Endodermal cell (in vitro differentiated cells): ENCODE results near the gene COLEC12. TPM values are rescaled to one million over a fixed set of nuclear protein-coding genes. Genes with fewer than 3 reads are reported as not detected.

Experiments used
- DNase-seq: peaks from one replicate; pipeline ENCODE4 v3.0.0-alpha.2; 2017
- H3K27ac ChIP-seq: 2 replicates; pipeline ENCODE4 v1.5.1; 2013; ENCODE audit warnings: mild to moderate bottlenecking, low read depth, low read length, moderate library complexity
- H3K27me3 ChIP-seq: 2 replicates; pipeline ENCODE4 v1.6.1; 2013; ENCODE audit warnings: mild to moderate bottlenecking, low read length, moderate library complexity; ENCODE audit not compliant: insufficient read depth, control insufficient read depth, poor library complexity, severe bottlenecking
- H3K36me3 ChIP-seq: 2 replicates; pipeline ENCODE4 v1.7.0; 2013; ENCODE audit warnings: mild to moderate bottlenecking, low read length, moderate library complexity; ENCODE audit not compliant: control insufficient read depth, insufficient read depth
- H3K4me1 ChIP-seq: one replicate; pipeline ENCODE4 v1.7.0; 2013; ENCODE audit warnings: low read length; ENCODE audit not compliant: control insufficient read depth, insufficient read depth
- H3K4me3 ChIP-seq: 2 replicates; pipeline ENCODE4 v1.5.1; 2013; ENCODE audit warnings: mild to moderate bottlenecking, low read length, moderate library complexity
- H3K9ac ChIP-seq: 2 replicates; pipeline ENCODE4 v1.6.1; 2013; ENCODE audit warnings: mild to moderate bottlenecking, low read length, moderate library complexity; ENCODE audit not compliant: poor library complexity, severe bottlenecking; ENCODE audit errors: extremely low read depth
- H3K9me3 ChIP-seq: 2 replicates; pipeline ENCODE4 v1.6.1; 2013; ENCODE audit warnings: mild to moderate bottlenecking, low read length, moderate library complexity; ENCODE audit not compliant: control insufficient read depth
- H3K27ac Mint-ChIP-seq: 2 replicates; pipeline ENCODE4 v1.8.0; 2020; ENCODE audit warnings: mixed read lengths
- H3K27me3 Mint-ChIP-seq: 2 replicates; pipeline ENCODE4 v1.8.0; 2021; ENCODE audit warnings: mild to moderate bottlenecking, mixed read lengths; ENCODE audit not compliant: insufficient read depth
- H3K36me3 Mint-ChIP-seq: 2 replicates; pipeline ENCODE4 v1.8.0; 2020; ENCODE audit warnings: low read depth, mixed read lengths
- H3K4me1 Mint-ChIP-seq: 2 replicates; pipeline ENCODE4 v1.8.0; 2020; ENCODE audit warnings: mixed read lengths
- H3K4me3 Mint-ChIP-seq: 2 replicates; pipeline ENCODE4 v1.8.0; 2020; ENCODE audit warnings: mild to moderate bottlenecking, moderate library complexity, mixed read lengths
- H3K9me3 Mint-ChIP-seq: 2 replicates; pipeline ENCODE4 v1.8.0; 2020; ENCODE audit warnings: mild to moderate bottlenecking, mixed read lengths
- WGBS, 2 experiments: methylation state at CpG; one replicate each; pipeline versions ENCODE4 v1.1.5 to v1.1.7; 2013; ENCODE audit warnings: missing lambda C conversion rate in 2 of 2, mixed read lengths in 1 of 2; ENCODE audit not compliant: insufficient coverage in 1 of 2, insufficient read length in 1 of 2; 5-methylcytosine and 5-hydroxymethylcytosine counted together
- total RNA-seq, 2 donors: library from RNA; stranded (reverse); fragmentation: NEBNext Ultra II Directional in 1 of 2; extraction: Animal tissue kit (Norgen Biotek cat#: 25700) in 1 of 2; gene quantifications; 2 replicates in 1 of 2; 3 replicates in 1 of 2; pipeline ENCODE4 v1.2.1, GENCODE V29; 2021
- TF ChIP-seq, protein P1 (sequence below): fragments of 200-600 bp; sonication (generic); conservative IDR thresholded peaks from 2 replicates; pipeline ENCODE4 v1.5.0; 2021; ENCODE audit warnings: antibody characterized with exemption, mild to moderate bottlenecking

The COLEC12 gene
- total RNA-seq, 2 donors from 2014 or later = 123 TPM

DNA sequence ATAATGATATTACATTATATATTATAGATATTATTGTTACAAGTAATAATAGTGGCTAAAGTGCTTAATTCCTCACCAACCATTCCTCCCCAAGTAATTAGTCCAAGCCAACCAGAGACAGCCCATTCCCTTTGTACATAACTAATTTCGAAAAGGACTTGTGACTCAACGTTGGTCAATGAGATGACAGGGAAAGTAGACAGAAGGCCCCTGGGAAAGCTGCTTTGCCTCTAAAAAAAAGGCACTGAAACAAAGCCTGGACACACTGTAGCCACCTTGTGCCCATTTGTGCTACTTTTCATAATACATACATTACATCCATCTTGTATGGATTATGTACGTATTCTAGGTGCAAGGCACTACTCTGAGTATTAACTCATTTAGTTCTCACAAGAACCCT is 28.8 kb downstream of the COLEC12 start:
- H3K27me3 Mint-ChIP-seq = no peaks in the 10 kb centered on the region
- Histone ChIP-seq H3K4me3 (no peak overlapping the region), H3K9me3 (no peaks in the 10 kb centered on the region), H3K9ac (no peak overlapping the region), H3K27ac (no peak overlapping the region), H3K36me3 (peaks cover 78% of the 10 kb centered on the region), H3K4me1 (peaks cover 9% of the 10 kb centered on the region), H3K27me3 (no peaks in the 10 kb centered on the region)
- no peak for DNase-seq
- peaks cover 19% of the 10 kb centered on the region for H3K4me1 Mint-ChIP-seq
- H3K9me3 Mint-ChIP-seq = no peaks in the 10 kb centered on the region
- H3K4me3 Mint-ChIP-seq = no peak overlapping the region
- peaks cover 29% of the 10 kb centered on the region for H3K36me3 Mint-ChIP-seq
- H3K27ac Mint-ChIP-seq = no peak overlapping the region
- 100% methylated on average over 1 to 3 of the region's 3 CpGs for WGBS, 2 experiments
- TF ChIP-seq, protein P1, sequence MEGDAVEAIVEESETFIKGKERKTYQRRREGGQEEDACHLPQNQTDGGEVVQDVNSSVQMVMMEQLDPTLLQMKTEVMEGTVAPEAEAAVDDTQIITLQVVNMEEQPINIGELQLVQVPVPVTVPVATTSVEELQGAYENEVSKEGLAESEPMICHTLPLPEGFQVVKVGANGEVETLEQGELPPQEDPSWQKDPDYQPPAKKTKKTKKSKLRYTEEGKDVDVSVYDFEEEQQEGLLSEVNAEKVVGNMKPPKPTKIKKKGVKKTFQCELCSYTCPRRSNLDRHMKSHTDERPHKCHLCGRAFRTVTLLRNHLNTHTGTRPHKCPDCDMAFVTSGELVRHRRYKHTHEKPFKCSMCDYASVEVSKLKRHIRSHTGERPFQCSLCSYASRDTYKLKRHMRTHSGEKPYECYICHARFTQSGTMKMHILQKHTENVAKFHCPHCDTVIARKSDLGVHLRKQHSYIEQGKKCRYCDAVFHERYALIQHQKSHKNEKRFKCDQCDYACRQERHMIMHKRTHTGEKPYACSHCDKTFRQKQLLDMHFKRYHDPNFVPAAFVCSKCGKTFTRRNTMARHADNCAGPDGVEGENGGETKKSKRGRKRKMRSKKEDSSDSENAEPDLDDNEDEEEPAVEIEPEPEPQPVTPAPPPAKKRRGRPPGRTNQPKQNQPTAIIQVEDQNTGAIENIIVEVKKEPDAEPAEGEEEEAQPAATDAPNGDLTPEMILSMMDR = no peak

DNA sequence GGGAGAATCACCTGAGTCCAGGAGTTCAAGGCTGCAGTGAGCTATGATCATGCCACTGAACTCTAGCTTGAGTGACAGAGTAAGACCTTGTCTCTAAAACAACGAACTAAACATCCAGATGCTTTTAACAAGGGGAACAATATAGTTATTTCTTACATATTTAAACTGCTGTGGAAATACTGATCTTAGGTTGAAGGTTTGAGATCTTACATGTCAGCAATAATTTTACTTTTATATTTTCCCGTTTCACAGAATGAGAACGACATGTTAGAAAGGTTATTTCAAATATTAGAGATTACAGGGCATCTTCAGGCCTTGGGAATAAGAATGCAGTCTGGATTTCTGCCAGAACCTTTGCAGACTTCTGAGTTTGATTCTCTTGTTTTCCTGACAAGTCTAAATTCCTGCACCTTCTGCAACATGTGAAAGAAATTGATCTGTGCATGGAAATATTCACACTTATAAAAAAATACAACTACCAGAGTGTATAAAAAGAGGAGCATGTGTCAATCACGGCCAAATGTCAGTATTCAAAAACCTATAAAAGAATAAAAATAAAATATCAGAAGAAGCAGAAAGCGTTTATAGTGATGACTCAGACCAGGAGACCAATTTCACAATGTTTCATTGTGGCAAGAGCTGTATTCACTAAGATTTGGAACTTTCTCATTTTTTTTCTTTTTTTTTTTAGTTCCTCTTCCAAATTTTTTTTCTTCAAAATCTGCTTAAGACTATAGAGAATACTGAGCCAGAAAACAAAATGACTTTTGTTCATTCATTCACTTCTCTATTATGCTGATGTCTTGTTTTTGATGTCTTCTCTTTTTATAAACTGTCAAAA is 29.6 kb downstream of the COLEC12 start:
- Mint-ChIP-seq H3K4me1 (peaks cover 11% of the 10 kb centered on the region), H3K27me3 (no peaks in the 10 kb centered on the region), H3K4me3 (no peak overlapping the region), H3K27ac (no peak overlapping the region), H3K36me3 (peaks cover 30% of the 10 kb centered on the region), H3K9me3 (no peaks in the 10 kb centered on the region)
- DNase-seq = no peak
- 95% methylated on average over 3 to 5 of the region's 5 CpGs for WGBS, 2 experiments
- no peak overlapping the region for H3K4me3 ChIP-seq
- H3K9me3 ChIP-seq = no peaks in the 10 kb centered on the region
- peaks cover 72% of the 10 kb centered on the region for H3K36me3 ChIP-seq
- TF ChIP-seq, protein P1 = no peak
- H3K27me3 ChIP-seq = no peaks in the 10 kb centered on the region
- no peak overlapping the region for H3K27ac ChIP-seq
- peaks cover 6% of the 10 kb centered on the region for H3K4me1 ChIP-seq
- no peak overlapping the region for H3K9ac ChIP-seq

DNA sequence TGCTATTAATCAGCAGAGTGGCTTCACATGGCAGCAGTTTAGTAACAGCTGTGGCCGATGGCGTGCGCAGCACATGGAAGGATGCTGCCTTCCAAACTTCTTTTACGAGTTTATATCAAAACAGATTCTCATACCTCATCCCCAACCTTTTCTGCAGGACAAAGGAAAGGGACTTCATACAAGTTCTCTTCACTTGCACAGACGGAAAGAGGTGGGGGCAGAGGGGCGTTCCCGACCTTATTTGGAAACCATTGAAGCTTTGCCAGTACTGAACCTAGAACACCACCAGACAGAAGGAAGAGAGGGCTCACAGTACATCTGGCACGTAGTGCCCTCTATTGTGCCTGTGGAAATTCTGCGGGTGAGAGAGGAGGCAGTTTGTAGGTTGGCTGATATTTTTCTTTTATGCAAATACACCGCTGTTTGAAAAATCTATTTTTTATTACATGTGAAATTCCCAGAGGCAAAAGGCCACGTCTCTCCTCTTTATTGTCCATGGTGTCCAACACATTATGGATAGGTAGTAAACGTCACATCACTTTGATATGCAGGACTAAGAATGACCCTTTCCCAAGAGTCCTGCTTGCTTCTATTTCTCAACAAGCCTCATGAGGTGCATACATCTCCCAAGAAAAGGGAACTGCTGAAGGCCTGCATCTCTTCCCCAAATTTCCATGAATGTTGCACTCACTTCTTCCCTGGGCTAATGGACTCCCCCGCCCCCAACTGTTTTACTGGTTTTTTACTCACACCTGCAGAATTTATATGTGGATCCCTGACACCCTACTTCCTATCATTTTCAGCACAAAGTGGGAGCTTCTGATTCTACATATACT is 31.3 kb downstream of the COLEC12 start:
- no peak overlapping the region for H3K4me3 Mint-ChIP-seq
- no peak overlapping the region for H3K27ac Mint-ChIP-seq
- Histone ChIP-seq H3K9ac (no peak overlapping the region), H3K4me1 (peaks cover 4% of the 10 kb centered on the region), H3K27ac (no peak overlapping the region), H3K4me3 (no peak overlapping the region), H3K36me3 (peaks cover 68% of the 10 kb centered on the region), H3K9me3 (no peaks in the 10 kb centered on the region), H3K27me3 (no peaks in the 10 kb centered on the region)
- no peaks in the 10 kb centered on the region for H3K27me3 Mint-ChIP-seq
- H3K36me3 Mint-ChIP-seq = peaks cover 24% of the 10 kb centered on the region
- H3K9me3 Mint-ChIP-seq = no peaks in the 10 kb centered on the region
- no peak for DNase-seq
- WGBS, 2 experiments = 85 to 97% methylated on average over 4 to 13 of the region's 13 CpGs
- H3K4me1 Mint-ChIP-seq = peaks cover 5% of the 10 kb centered on the region
- TF ChIP-seq, protein P1 = no peak
